C4-2B (cell line): ENCODE data around the gene ZNF76.

Experiments used
- H3K27ac ChIP-seq: fragments of 450-650 bp; 2 replicates; pipeline ENCODE4 v1.5.1; 2017
- ZFX ChIP-seq: fragments of 450-650 bp; IDR thresholded peaks from 2 replicates; pipeline ENCODE4 v1.6.1; 2017
- TF ChIP-seq, protein P1 (sequence below): fragments of 450-650 bp; conservative IDR thresholded peaks from 2 replicates; pipeline ENCODE4 v1.5.1; 2017; ENCODE audit warnings: mild to moderate bottlenecking

Gene ZNF76

DNA sequence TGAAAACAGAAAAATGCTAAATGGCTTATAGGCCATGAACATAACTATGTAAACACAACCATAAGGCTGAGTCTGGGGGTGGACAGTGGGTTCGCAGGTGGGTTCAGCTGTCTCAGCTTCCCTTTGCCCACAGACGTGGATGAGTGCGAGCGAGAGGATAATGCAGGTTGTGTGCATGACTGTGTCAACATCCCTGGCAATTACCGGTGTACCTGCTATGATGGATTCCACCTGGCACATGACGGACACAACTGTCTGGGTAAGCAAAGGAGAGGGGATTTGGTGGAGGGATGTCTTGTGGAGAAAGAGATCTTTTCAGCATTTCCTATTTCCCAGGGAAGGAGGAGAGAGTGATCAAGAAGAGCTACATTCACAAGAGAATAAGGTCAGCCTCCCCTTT is 31.1 kb upstream of the ZNF76 start:
- no peak overlapping the region for H3K27ac ChIP-seq
- TF ChIP-seq, protein P1, sequence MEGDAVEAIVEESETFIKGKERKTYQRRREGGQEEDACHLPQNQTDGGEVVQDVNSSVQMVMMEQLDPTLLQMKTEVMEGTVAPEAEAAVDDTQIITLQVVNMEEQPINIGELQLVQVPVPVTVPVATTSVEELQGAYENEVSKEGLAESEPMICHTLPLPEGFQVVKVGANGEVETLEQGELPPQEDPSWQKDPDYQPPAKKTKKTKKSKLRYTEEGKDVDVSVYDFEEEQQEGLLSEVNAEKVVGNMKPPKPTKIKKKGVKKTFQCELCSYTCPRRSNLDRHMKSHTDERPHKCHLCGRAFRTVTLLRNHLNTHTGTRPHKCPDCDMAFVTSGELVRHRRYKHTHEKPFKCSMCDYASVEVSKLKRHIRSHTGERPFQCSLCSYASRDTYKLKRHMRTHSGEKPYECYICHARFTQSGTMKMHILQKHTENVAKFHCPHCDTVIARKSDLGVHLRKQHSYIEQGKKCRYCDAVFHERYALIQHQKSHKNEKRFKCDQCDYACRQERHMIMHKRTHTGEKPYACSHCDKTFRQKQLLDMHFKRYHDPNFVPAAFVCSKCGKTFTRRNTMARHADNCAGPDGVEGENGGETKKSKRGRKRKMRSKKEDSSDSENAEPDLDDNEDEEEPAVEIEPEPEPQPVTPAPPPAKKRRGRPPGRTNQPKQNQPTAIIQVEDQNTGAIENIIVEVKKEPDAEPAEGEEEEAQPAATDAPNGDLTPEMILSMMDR = no peak
- TF ChIP-seq ZFX = no peak

DNA sequence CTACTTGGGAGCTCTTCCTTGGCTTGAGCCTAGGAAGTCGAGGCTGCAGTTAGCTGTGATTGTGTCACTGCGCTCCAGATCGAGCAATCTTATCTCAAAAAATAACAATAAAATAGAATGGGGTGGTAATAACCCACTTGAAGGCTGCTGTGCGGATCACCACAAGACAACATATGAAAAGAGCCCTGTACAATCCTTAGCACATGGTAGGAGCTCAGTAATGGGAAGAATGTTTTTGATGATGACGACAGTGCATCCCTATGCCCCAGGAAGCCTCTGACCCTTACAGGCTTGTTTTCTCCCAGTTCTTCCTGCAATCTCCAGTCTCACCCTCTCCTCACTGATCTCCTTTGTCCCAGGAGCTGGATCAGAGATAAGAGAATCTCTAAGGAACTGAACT is 30.2 kb upstream of the ZNF76 start:
- no peak for TF ChIP-seq ZFX
- TF ChIP-seq, protein P1 = no peak

DNA sequence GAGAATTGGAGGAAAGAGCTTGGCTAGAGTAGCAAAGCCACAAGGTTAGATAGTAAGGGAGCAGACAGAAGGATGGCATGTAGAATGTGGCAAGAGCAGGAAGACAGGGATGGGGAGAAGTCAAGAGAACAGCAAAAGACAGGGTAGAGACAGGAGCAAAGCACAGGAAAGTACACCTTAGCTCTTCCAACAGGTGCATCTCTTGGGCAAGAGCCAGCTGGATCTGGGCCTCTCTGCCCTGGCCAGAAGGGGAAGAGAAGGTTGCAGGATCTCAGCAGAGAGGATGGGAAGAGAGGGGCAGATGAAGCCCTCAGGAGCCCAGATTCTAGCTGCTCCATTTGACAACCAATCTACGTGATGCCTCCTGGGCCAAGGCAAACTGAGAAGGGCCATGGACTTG is 29.0 kb upstream of the ZNF76 start:
- TF ChIP-seq ZFX = no peak
- H3K27ac ChIP-seq = no peak overlapping the region

More for the DNA sequence above, 30.2 kb upstream of the ZNF76 start:
- no peak overlapping the region for H3K27ac ChIP-seq

DNA sequence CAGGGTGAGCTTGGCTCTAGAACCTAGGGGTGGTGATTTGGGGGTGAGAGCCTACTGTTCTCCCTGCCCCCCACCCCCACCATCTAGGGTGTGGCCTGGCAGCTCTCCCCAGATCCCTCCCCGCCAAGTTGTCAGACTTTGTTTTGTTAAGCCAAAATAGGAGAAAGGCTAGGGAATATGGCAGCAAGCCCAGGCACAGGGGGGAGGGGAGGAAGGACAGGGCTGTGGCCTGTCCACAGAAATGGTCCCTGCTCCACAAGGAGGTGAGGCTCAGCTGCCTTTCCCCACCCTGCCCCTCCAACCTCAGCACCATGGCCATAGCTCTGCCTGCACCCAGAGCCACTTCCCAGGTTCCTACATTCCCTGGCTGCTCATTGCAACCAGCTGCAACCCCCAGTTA is 28.6 kb upstream of the ZNF76 start:
- no peak overlapping the region for H3K27ac ChIP-seq

DNA sequence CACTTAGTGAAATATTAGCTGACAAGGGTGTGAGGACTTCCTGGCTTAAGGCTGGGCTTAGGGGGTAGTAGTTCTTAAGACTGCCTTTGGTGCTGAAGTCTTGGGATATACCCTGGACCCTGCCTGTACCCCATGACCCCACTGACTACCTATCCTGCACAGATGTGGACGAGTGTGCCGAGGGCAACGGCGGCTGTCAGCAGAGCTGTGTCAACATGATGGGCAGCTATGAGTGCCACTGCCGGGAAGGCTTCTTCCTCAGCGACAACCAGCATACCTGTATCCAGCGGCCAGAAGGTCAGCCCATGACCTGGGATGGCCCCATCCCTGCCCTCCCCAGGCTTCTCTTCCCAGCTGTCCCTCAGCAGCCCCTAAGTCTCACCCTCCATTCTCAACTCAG is 28.0 kb upstream of the ZNF76 start:
- no peak overlapping the region for H3K27ac ChIP-seq
- no peak for TF ChIP-seq ZFX
- TF ChIP-seq, protein P1 = no peak

More for the DNA sequence above, 28.6 kb upstream of the ZNF76 start:
- TF ChIP-seq, protein P1 = no peak
- TF ChIP-seq ZFX = no peak

DNA sequence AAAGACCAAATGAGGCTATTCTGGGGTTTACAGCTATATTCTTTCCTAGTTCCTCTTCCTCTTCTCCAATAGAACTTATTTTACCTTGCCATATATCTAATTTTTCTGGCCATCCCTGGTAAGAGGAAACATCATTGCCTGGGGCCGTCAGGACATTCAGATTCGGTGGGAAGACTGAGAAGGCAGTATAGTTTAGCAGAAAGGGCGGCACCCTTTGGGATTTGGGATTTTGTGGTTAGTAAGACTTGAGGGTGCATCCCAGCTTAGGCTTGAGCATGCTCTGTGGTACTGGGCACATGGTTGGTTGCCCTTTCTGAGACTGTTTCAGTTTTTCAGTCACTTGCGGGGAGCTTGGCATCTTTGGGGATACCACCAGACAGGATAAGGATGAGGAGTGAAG is 24.6 kb upstream of the ZNF76 start:
- no peak overlapping the region for H3K27ac ChIP-seq
- TF ChIP-seq ZFX = no peak
- TF ChIP-seq, protein P1 = no peak

DNA sequence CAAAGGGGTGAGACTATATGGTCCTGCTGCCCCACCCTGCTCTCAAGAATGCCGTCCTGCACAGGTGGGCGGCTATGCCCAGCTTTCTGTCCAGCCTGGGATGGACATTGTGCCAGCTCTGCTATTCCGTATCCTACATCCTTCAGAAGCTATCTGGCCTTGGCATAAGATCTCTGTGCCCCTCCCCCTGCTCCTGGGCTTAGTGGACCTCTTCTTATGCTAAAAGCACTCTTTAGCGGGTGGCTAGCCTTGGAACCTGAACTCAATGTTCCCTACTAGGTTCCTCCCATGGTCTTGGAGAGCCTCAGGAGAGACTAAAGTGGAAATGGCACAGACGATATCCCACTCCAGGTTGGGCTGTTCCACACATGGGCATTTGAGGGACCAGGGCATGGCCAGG is 23.3 kb upstream of the ZNF76 start:
- TF ChIP-seq, protein P1 = no peak
- no peak for TF ChIP-seq ZFX
- no peak overlapping the region for H3K27ac ChIP-seq

DNA sequence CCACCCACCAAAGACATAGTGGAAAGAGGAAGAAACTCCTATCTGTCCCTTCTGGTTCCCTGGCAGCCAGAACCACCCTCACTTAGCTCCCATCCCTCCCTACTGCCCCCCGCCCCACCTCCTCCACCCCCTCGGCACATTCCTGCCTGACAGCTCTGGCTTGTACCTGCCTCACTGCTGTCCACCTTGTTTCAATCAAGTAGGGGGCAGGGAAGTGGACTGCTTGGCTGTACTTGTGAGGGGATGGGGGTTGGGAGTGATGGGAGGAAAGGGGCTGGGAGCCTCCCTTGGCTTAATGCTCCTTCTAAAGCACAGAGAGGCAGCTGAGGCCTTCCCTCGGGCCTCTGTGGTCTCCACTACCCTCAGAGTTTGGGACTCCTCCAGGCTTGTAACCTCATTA is 22.1 kb upstream of the ZNF76 start:
- no peak for TF ChIP-seq ZFX
- TF ChIP-seq, protein P1 = no peak
- H3K27ac ChIP-seq = no peak overlapping the region
